GM12873 (cell line): Measurements from ENCODE around the gene GP1BA.

Experiments
- CTCF ChIP-seq: IDR thresholded peaks from 2 replicates; pipeline ENCODE4 v1.5.1; 2012; ENCODE audit warnings: low read depth, mild to moderate bottlenecking, moderate library complexity, low read length, control low read depth; ENCODE audit not compliant: insufficient read depth; ENCODE audit errors: missing control alignments

The GP1BA gene

GRCh38 chr17:4903051-4903818 lies 28.8 kb upstream of the GP1BA start, which contains the start of gene CHRNE:
TSS of gene CHRNE (minus strand) at chr17:4903098. CDS start at chr17:4903063, 35 bp downstream.
- peak; percentile 88 for TF ChIP-seq CTCF

GRCh38 chr17:4908301-4908700 lies 23.8 kb upstream of the GP1BA start:
- TF ChIP-seq CTCF = no peak

- TF ChIP-seq CTCF = peak; percentile 85
Observed at GRCh38 chr17:4908711-4909496, 23.2 kb upstream of the GP1BA start.

- TF ChIP-seq CTCF = no peak
Observed at GRCh38 chr17:4913994-4914393, 18.1 kb upstream of the GP1BA start.

- TF ChIP-seq CTCF = no peak
Observed at GRCh38 chr17:4919511-4920047, 12.5 kb upstream of the GP1BA start.

- TF ChIP-seq CTCF = no peak
Observed at GRCh38 chr17:4920351-4921048, 11.6 kb upstream of the GP1BA start.

GRCh38 chr17:4921320-4921719 lies 10.8 kb upstream of the GP1BA start:
- TF ChIP-seq CTCF = no peak
